Large intestine (tissue), 3 donors: ENCODE measurements around the gene MAGEB1. TPM values are rescaled to one million over a fixed set of nuclear protein-coding genes. Genes with fewer than 3 reads are reported as not detected.

Source experiments
- DNase-seq, 2 donors: peaks; one replicate each; pipeline versions ENCODE4 v3.0.0 to v3.0.0-alpha.2; 2013
- H3K27ac ChIP-seq: one replicate; pipeline ENCODE4 v1.5.1; 2013; ENCODE audit warnings: low read length
- H3K27me3 ChIP-seq: 2 replicates; pipeline ENCODE4 v1.6.1; 2013; ENCODE audit warnings: low read length; ENCODE audit not compliant: control insufficient read depth, insufficient read depth
- H3K36me3 ChIP-seq: 2 replicates; pipeline ENCODE4 v1.6.1; 2013; ENCODE audit warnings: low read length; ENCODE audit not compliant: control insufficient read depth, insufficient read depth
- H3K4me1 ChIP-seq: one replicate; pipeline ENCODE4 v1.6.1; 2013; ENCODE audit warnings: low read length; ENCODE audit not compliant: control insufficient read depth, insufficient read depth
- H3K4me3 ChIP-seq: one replicate; pipeline ENCODE4 v1.5.1; 2013; ENCODE audit warnings: low read length
- H3K9me3 ChIP-seq: one replicate; pipeline ENCODE4 v1.6.1; 2013; ENCODE audit warnings: mild to moderate bottlenecking, low read depth, low read length, moderate library complexity; ENCODE audit not compliant: control insufficient read depth
- WGBS: methylation state at CpG from one replicate; pipeline ENCODE4 v1.1.5; 2013; ENCODE audit warnings: low lambda C conversion rate; ENCODE audit not compliant: insufficient coverage; 5-methylcytosine and 5-hydroxymethylcytosine counted together
- polyA plus RNA-seq: library from polyadenylated mRNA; unstranded; fragments of 120-200 nt; gene quantifications from one replicate; pipeline ENCODE4 v1.2.1, GENCODE V29; 2013

Gene MAGEB1
- polyA plus RNA-seq, 1 donor = not detected

GRCh38 chrX:30296408-30297254 lies 49.7 kb downstream of the MAGEB1 start:
- Histone ChIP-seq H3K36me3 (no peaks in the 10 kb centered on the region), H3K4me1 (no peaks in the 10 kb centered on the region), H3K27ac (no peak overlapping the region), H3K9me3 (no peaks in the 10 kb centered on the region), H3K4me3 (no peak overlapping the region), H3K27me3 (no peaks in the 10 kb centered on the region)
- DNase-seq = no peak
- WGBS = no CpG with 5 or more reads among the region's 5 CpGs

GRCh38 chrX:30301208-30301607 lies 54.3 kb downstream of the MAGEB1 start:
- H3K27me3 ChIP-seq = no peaks in the 10 kb centered on the region

More at GRCh38 chrX:30301208-30301607, 54.3 kb downstream of the MAGEB1 start:
- no peak for DNase-seq
- Histone ChIP-seq H3K4me3 (no peak overlapping the region), H3K36me3 (no peaks in the 10 kb centered on the region), H3K27ac (no peak overlapping the region), H3K9me3 (no peaks in the 10 kb centered on the region), H3K4me1 (no peaks in the 10 kb centered on the region)

Other genes with a start within 250 kb of the MAGEB1 start
- gene MAGEB2, start 31.6 kb upstream of the MAGEB1 start, polyA plus RNA-seq = not detected
- not detected for gene MAGEB3, start 16.5 kb upstream of the MAGEB1 start, polyA plus RNA-seq
- gene MAGEB4, start 5.1 kb upstream of the MAGEB1 start, polyA plus RNA-seq = not detected
- gene NR0B1, start 62.2 kb downstream of the MAGEB1 start, polyA plus RNA-seq = 0.21 TPM